Measurements from ENCODE around the gene MYO15A.

DNA sequence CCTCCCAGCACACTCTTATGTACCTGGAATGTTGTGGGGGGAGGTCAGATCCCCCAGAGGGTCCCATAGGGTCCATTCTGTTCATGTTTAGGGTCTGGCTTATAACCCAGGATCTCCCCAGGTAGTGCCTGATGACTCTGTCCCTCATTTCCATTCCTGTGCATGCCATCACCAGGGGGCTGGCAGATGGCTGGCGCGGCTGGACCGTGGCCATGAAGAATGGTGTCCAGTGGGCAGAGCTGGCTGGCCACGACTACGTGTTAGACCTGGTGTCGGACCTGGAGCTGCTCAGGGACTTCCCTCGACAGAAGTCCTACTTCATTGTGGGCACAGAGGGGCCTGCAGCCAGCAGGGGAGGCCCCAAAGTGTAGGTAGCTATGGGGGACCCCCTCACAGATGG, 40.0 kb downstream of the MYO15A start:
- TF ChIP-seq POLR2AphosphoS5 (IDR thresholded peaks at IDR 0.05) (no peak), POLR2A (IDR thresholded peaks at IDR 0.05; ENCODE audit: low read depth) (no peak)
- TF ChIP-seq, protein P1, sequence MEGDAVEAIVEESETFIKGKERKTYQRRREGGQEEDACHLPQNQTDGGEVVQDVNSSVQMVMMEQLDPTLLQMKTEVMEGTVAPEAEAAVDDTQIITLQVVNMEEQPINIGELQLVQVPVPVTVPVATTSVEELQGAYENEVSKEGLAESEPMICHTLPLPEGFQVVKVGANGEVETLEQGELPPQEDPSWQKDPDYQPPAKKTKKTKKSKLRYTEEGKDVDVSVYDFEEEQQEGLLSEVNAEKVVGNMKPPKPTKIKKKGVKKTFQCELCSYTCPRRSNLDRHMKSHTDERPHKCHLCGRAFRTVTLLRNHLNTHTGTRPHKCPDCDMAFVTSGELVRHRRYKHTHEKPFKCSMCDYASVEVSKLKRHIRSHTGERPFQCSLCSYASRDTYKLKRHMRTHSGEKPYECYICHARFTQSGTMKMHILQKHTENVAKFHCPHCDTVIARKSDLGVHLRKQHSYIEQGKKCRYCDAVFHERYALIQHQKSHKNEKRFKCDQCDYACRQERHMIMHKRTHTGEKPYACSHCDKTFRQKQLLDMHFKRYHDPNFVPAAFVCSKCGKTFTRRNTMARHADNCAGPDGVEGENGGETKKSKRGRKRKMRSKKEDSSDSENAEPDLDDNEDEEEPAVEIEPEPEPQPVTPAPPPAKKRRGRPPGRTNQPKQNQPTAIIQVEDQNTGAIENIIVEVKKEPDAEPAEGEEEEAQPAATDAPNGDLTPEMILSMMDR (IDR thresholded peaks at IDR 0.05): no peak

All from esophagus muscularis mucosa (tissue), 3 donors.